GM18861 (cell line): ENCODE results near the gene AGBL1.

Experiments
- ATAC-seq: cut with Tn5 transposase; IDR thresholded peaks from one replicate; pipeline ENCODE4 v1.9.1; 2021; ENCODE audit not compliant: unreplicated experiment

The AGBL1 gene

GRCh38 chr15:86316726-86317383 is 237.2 kb downstream of the AGBL1 start:
- ATAC-seq, result no peak

GRCh38 chr15:86317384-86317740 is 237.7 kb downstream of the AGBL1 start:
- ATAC-seq, result no peak

- ATAC-seq, result no peak
These were observed 243.0 kb downstream of the AGBL1 start for GRCh38 chr15:86322629-86323028.

GRCh38 chr15:86327230-86327865 is 247.7 kb downstream of the AGBL1 start:
- no peak for ATAC-seq

GRCh38 chr15:86328658-86329057 is 249.0 kb downstream of the AGBL1 start:
- no peak for ATAC-seq

GRCh38 chr15:86329311-86330013 is 249.8 kb downstream of the AGBL1 start:
- no peak for ATAC-seq

- no peak for ATAC-seq
These were observed 254.1 kb downstream of the AGBL1 start for GRCh38 chr15:86333819-86334218.

GRCh38 chr15:86336051-86336788 is 256.5 kb downstream of the AGBL1 start:
- no peak for ATAC-seq

GRCh38 chr15:86337071-86337470 is 257.4 kb downstream of the AGBL1 start:
- ATAC-seq, result no peak

GRCh38 chr15:86347245-86347644 is 267.6 kb downstream of the AGBL1 start:
- no peak for ATAC-seq

GRCh38 chr15:86349565-86349964 is 269.9 kb downstream of the AGBL1 start:
- ATAC-seq, result no peak

GRCh38 chr15:86353213-86353612 is 273.5 kb downstream of the AGBL1 start:
- ATAC-seq, result no peak

GRCh38 chr15:86355361-86355760 is 275.7 kb downstream of the AGBL1 start:
- no peak for ATAC-seq

GRCh38 chr15:86355801-86356200 is 276.1 kb downstream of the AGBL1 start:
- no peak for ATAC-seq

- no peak for ATAC-seq
These were observed 282.9 kb downstream of the AGBL1 start for GRCh38 chr15:86362555-86362954.

GRCh38 chr15:86373147-86373546 is 293.5 kb downstream of the AGBL1 start:
- ATAC-seq, result no peak

GRCh38 chr15:86375733-86376280 is 296.1 kb downstream of the AGBL1 start:
- no peak for ATAC-seq

GRCh38 chr15:86377914-86378313 is 298.2 kb downstream of the AGBL1 start:
- no peak for ATAC-seq

- no peak for ATAC-seq
These were observed 302.7 kb downstream of the AGBL1 start for GRCh38 chr15:86382341-86382740.

GRCh38 chr15:86383611-86384010 is 303.9 kb downstream of the AGBL1 start:
- no peak for ATAC-seq

- no peak for ATAC-seq
These were observed 304.5 kb downstream of the AGBL1 start for GRCh38 chr15:86384186-86384585.
